Activated CD8-positive, alpha-beta memory T cell treated with anti-CD3 and anti-CD28 coated beads, Interleukin-2, amount 10 ng/mL, durations not matched to agents 7 days and 5 days (primary cell): ENCODE results near the gene MACROD2. TPM values are rescaled to one million over a fixed set of nuclear protein-coding genes. Genes with fewer than 3 reads are reported as not detected.

Experiments
- ATAC-seq: fragments of 150-1000 bp; cut with Tn5 transposase; one replicate; pipeline ENCODE4 v1.10.0; 2021; ENCODE audit warnings: moderate library complexity
- CTCF ChIA-PET: fragments of 350-600 bp; sonication (Branson Sonifier 250); formaldehyde crosslinking; loops from one replicate; lab custom pipeline; 2021; ENCODE audit warnings: antibody characterized with exemption; lab: Charles Lee
- DNase-seq: peaks from one replicate; pipeline ENCODE4 v3.0.0-alpha.2; 2020
- H3K27ac Mint-ChIP-seq: one replicate; pipeline ENCODE4 v1.8.0; 2021; ENCODE audit warnings: mild to moderate bottlenecking, mixed read lengths
- H3K27me3 Mint-ChIP-seq: one replicate; pipeline ENCODE4 v1.8.0; 2021; ENCODE audit warnings: mixed read lengths
- H3K36me3 Mint-ChIP-seq: one replicate; pipeline ENCODE4 v1.8.0; 2021; ENCODE audit warnings: mild to moderate bottlenecking, mixed read lengths
- H3K4me1 Mint-ChIP-seq: one replicate; pipeline ENCODE4 v1.8.0; 2021; ENCODE audit warnings: mixed read lengths
- H3K4me3 Mint-ChIP-seq: one replicate; pipeline ENCODE4 v1.8.0; 2021; ENCODE audit warnings: mild to moderate bottlenecking, moderate library complexity, mixed read lengths
- H3K9me3 Mint-ChIP-seq: one replicate; pipeline ENCODE4 v1.8.0; 2022; ENCODE audit warnings: low read depth, mixed read lengths
- total RNA-seq, 2 experiments: library from RNA; stranded (reverse); gene quantifications; one replicate each; pipeline ENCODE4 v1.2.3, GENCODE V29; 2021

MACROD2 gene
- total RNA-seq, 2 experiments from 2014 or later, result not detected

GRCh38 chr20:15593081-15593480, 1597.8 kb downstream of the MACROD2 start:
- Mint-ChIP-seq H3K36me3 (no peaks in the 10 kb centered on the region), H3K27ac (no peak overlapping the region), H3K4me3 (no peak overlapping the region), H3K9me3 (peaks cover 2% of the 10 kb centered on the region), H3K4me1 (no peaks in the 10 kb centered on the region), H3K27me3 (no peaks in the 10 kb centered on the region)
- no peak for DNase-seq
- CTCF ChIA-PET, result no interaction called here
- no peak for ATAC-seq

- no peaks in the 10 kb centered on the region for H3K9me3 Mint-ChIP-seq
- no peaks in the 10 kb centered on the region for H3K4me1 Mint-ChIP-seq
- no peak overlapping the region for H3K27ac Mint-ChIP-seq
- no peak overlapping the region for H3K4me3 Mint-ChIP-seq
- no peaks in the 10 kb centered on the region for H3K36me3 Mint-ChIP-seq
- no peak for DNase-seq
- ATAC-seq, result no peak
- H3K27me3 Mint-ChIP-seq, result no peaks in the 10 kb centered on the region
- CTCF ChIA-PET, result no interaction called here
These were observed 1598.9 kb downstream of the MACROD2 start for GRCh38 chr20:15594158-15594695.

- no peak for ATAC-seq
- Mint-ChIP-seq H3K9me3 (no peaks in the 10 kb centered on the region), H3K27me3 (no peaks in the 10 kb centered on the region), H3K4me1 (no peaks in the 10 kb centered on the region), H3K4me3 (no peak overlapping the region), H3K36me3 (no peaks in the 10 kb centered on the region), H3K27ac (no peak overlapping the region)
- DNase-seq, result no peak
- CTCF ChIA-PET, result no interaction called here
These were observed 1601.0 kb downstream of the MACROD2 start for GRCh38 chr20:15596220-15596890.

GRCh38 chr20:15597306-15597705, 1602.0 kb downstream of the MACROD2 start:
- CTCF ChIA-PET, result no interaction called here
- Mint-ChIP-seq H3K36me3 (no peaks in the 10 kb centered on the region), H3K27ac (no peak overlapping the region), H3K27me3 (no peaks in the 10 kb centered on the region), H3K4me1 (no peaks in the 10 kb centered on the region), H3K4me3 (no peak overlapping the region), H3K9me3 (peaks cover 2% of the 10 kb centered on the region)
- DNase-seq (no peak), ATAC-seq (no peak)

- no peak for ATAC-seq
- Mint-ChIP-seq H3K9me3 (peaks cover 2% of the 10 kb centered on the region), H3K36me3 (no peaks in the 10 kb centered on the region), H3K4me1 (no peaks in the 10 kb centered on the region), H3K4me3 (no peak overlapping the region), H3K27ac (no peak overlapping the region), H3K27me3 (no peaks in the 10 kb centered on the region)
- CTCF ChIA-PET, result no interaction called here
- no peak for DNase-seq
These were observed 1604.6 kb downstream of the MACROD2 start for GRCh38 chr20:15599961-15600360.

- no peaks in the 10 kb centered on the region for H3K36me3 Mint-ChIP-seq
- no peak for DNase-seq
- CTCF ChIA-PET, result no interaction called here
- no peak for ATAC-seq
- H3K9me3 Mint-ChIP-seq, result peaks cover 2% of the 10 kb centered on the region
- H3K4me3 Mint-ChIP-seq, result no peak overlapping the region
- H3K27ac Mint-ChIP-seq, result no peak overlapping the region
- H3K27me3 Mint-ChIP-seq, result no peaks in the 10 kb centered on the region
- H3K4me1 Mint-ChIP-seq, result no peaks in the 10 kb centered on the region
These were observed 1605.2 kb downstream of the MACROD2 start for GRCh38 chr20:15600565-15600964.

- Mint-ChIP-seq H3K4me3 (no peak overlapping the region), H3K4me1 (no peaks in the 10 kb centered on the region), H3K27ac (no peak overlapping the region), H3K36me3 (no peaks in the 10 kb centered on the region), H3K27me3 (no peaks in the 10 kb centered on the region), H3K9me3 (peaks cover 9% of the 10 kb centered on the region)
- CTCF ChIA-PET, result no interaction called here
- ATAC-seq (no peak), DNase-seq (no peak)
These were observed 1608.2 kb downstream of the MACROD2 start for GRCh38 chr20:15603506-15603905.

- no peak overlapping the region for H3K27ac Mint-ChIP-seq
- CTCF ChIA-PET, result no interaction called here
- H3K4me3 Mint-ChIP-seq, result no peak overlapping the region
- no peak for ATAC-seq
- H3K4me1 Mint-ChIP-seq, result no peaks in the 10 kb centered on the region
- no peaks in the 10 kb centered on the region for H3K27me3 Mint-ChIP-seq
- peaks cover 9% of the 10 kb centered on the region for H3K9me3 Mint-ChIP-seq
- DNase-seq, result no peak
- no peaks in the 10 kb centered on the region for H3K36me3 Mint-ChIP-seq
These were observed 1608.9 kb downstream of the MACROD2 start for GRCh38 chr20:15603978-15604805.

- no peak overlapping the region for H3K27ac Mint-ChIP-seq
- ATAC-seq, result no peak
- H3K9me3 Mint-ChIP-seq, result peaks cover 12% of the 10 kb centered on the region
- no peak overlapping the region for H3K4me3 Mint-ChIP-seq
- CTCF ChIA-PET, result no interaction called here
- no peaks in the 10 kb centered on the region for H3K27me3 Mint-ChIP-seq
- DNase-seq, result no peak
- H3K36me3 Mint-ChIP-seq, result no peaks in the 10 kb centered on the region
- H3K4me1 Mint-ChIP-seq, result no peaks in the 10 kb centered on the region
These were observed 1614.6 kb downstream of the MACROD2 start for GRCh38 chr20:15609921-15610320.

- Mint-ChIP-seq H3K4me1 (no peaks in the 10 kb centered on the region), H3K9me3 (peaks cover 11% of the 10 kb centered on the region), H3K27ac (no peak overlapping the region), H3K36me3 (no peaks in the 10 kb centered on the region), H3K4me3 (no peak overlapping the region), H3K27me3 (no peaks in the 10 kb centered on the region)
- DNase-seq (no peak), ATAC-seq (no peak)
- CTCF ChIA-PET, result no interaction called here
These were observed 1615.5 kb downstream of the MACROD2 start for GRCh38 chr20:15610787-15611186.

- DNase-seq, result no peak
- no peaks in the 10 kb centered on the region for H3K4me1 Mint-ChIP-seq
- H3K9me3 Mint-ChIP-seq, result peaks cover 7% of the 10 kb centered on the region
- no peaks in the 10 kb centered on the region for H3K36me3 Mint-ChIP-seq
- no peaks in the 10 kb centered on the region for H3K27me3 Mint-ChIP-seq
- CTCF ChIA-PET, result no interaction called here
- no peak for ATAC-seq
- no peak overlapping the region for H3K27ac Mint-ChIP-seq
- no peak overlapping the region for H3K4me3 Mint-ChIP-seq
These were observed 1616.2 kb downstream of the MACROD2 start for GRCh38 chr20:15611541-15611940.

GRCh38 chr20:15612198-15612597, 1616.9 kb downstream of the MACROD2 start:
- H3K36me3 Mint-ChIP-seq, result no peaks in the 10 kb centered on the region
- CTCF ChIA-PET, result no interaction called here
- ATAC-seq (no peak), DNase-seq (no peak)
- H3K4me1 Mint-ChIP-seq, result no peaks in the 10 kb centered on the region
- H3K27me3 Mint-ChIP-seq, result no peaks in the 10 kb centered on the region
- H3K4me3 Mint-ChIP-seq, result no peak overlapping the region
- H3K9me3 Mint-ChIP-seq, result peaks cover 8% of the 10 kb centered on the region
- H3K27ac Mint-ChIP-seq, result no peak overlapping the region

GRCh38 chr20:15612769-15613168, 1617.5 kb downstream of the MACROD2 start:
- DNase-seq, result no peak
- no peak for ATAC-seq
- no peak overlapping the region for H3K4me3 Mint-ChIP-seq
- no peaks in the 10 kb centered on the region for H3K36me3 Mint-ChIP-seq
- no peak overlapping the region for H3K27ac Mint-ChIP-seq
- CTCF ChIA-PET, result no interaction called here
- H3K27me3 Mint-ChIP-seq, result no peaks in the 10 kb centered on the region
- H3K4me1 Mint-ChIP-seq, result no peaks in the 10 kb centered on the region
- peaks cover 8% of the 10 kb centered on the region for H3K9me3 Mint-ChIP-seq

GRCh38 chr20:15613530-15613929, 1618.2 kb downstream of the MACROD2 start:
- CTCF ChIA-PET, result no interaction called here
- peaks cover 8% of the 10 kb centered on the region for H3K9me3 Mint-ChIP-seq
- ATAC-seq, result no peak
- no peak for DNase-seq
- no peaks in the 10 kb centered on the region for H3K4me1 Mint-ChIP-seq
- no peak overlapping the region for H3K27ac Mint-ChIP-seq
- no peaks in the 10 kb centered on the region for H3K36me3 Mint-ChIP-seq
- no peak overlapping the region for H3K4me3 Mint-ChIP-seq
- no peaks in the 10 kb centered on the region for H3K27me3 Mint-ChIP-seq
